ENCODE data around the gene GALNT16.
A peak's percentile ranks its signal among the peaks of the same experiment; 100 is the strongest.
"Not testable (repeated sequence)": the region's sequence is repeated elsewhere in the genome, so short reads cannot be mapped to it uniquely, and the experiment has no call there.

GALNT16 gene

DNA sequence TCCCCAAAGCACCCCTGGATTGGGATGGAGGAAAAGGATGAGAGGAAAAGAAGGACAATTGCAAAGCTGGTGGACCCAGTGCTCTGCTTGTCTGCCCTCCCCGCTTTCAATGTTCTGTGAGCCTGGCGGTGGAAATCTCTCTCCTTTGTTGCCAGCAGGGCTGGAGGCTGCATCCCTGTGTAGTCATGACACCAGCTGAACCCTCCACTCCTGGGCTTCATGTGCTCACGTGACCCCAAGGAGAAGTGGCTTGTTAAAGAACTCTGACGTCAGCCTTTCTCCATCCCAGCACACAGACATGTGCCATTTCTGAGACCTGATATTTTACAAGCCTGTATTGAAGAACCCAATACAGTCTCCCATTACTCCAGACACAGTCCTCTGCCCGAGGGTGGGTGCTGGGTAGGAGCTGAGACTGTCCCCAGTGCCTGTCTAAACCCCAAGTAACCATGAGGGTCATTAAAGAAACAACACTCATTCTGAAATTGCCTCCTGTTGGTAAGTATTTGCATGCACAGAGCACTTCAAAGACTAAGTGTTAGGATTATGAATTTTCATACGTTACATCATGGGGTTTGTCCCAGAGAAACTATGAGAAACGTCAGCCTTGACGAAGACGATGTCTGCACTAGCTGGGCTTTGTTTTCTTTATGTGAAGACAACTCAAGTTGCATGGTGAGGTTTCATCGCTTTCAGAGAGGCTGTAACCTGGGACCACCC lies 21.7 kb downstream of the GALNT16 start:
- Histone ChIP-seq H3K9ac (ENCODE audit: low read depth in 1 of 2, low read length in 2 of 2) (no peak overlapping the region), H3K4me3 (ENCODE audit: low read depth in 1 of 2, low read length in 2 of 2) (no peak overlapping the region), H3K27ac (ENCODE audit: low read depth, low read length) (no peak overlapping the region), H3K27me3 (ENCODE audit: control insufficient read depth in 1 of 2, insufficient read depth in 2 of 2, low read length in 2 of 2) (no peaks in the 10 kb centered on the region), H3K36me3 (ENCODE audit: control insufficient read depth in 1 of 2, insufficient read depth in 2 of 2, low read length in 2 of 2) (no peaks in the 10 kb centered on the region), H3K9me3 (ENCODE audit: control insufficient read depth in 1 of 2, low read length in 2 of 2) (no peaks in the 10 kb centered on the region), H3K4me1 (ENCODE audit: control insufficient read depth in 1 of 2, insufficient read depth in 2 of 2, low read length in 2 of 2) (no peaks in the 10 kb centered on the region)

DNA sequence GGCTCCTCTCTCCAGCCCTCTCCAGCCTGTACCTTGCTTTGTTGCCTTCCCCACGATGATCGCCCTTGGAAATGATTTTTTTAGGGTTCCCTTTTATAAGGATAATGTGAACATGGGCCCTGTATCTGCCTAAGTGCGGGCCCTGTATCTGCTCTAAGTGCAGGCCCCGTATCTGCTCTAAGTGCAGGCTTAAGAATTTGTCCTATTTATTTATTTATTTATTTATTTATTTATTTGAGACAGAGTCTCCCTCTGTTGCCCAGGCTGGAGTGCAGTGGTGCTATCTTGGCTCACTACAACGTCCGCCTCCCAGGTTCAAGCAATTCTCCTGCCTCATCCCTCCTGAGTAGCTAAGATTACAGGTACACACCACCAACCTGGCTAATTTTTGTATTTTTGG lies 22.5 kb downstream of the GALNT16 start:
- Histone ChIP-seq H3K9ac (ENCODE audit: low read depth in 1 of 2, low read length in 2 of 2) (no peak overlapping the region), H3K4me3 (ENCODE audit: low read depth in 1 of 2, low read length in 2 of 2) (no peak overlapping the region), H3K36me3 (ENCODE audit: control insufficient read depth in 1 of 2, insufficient read depth in 2 of 2, low read length in 2 of 2) (no peaks in the 10 kb centered on the region), H3K9me3 (ENCODE audit: control insufficient read depth in 1 of 2, low read length in 2 of 2) (no peaks in the 10 kb centered on the region), H3K27ac (ENCODE audit: low read depth, low read length) (no peak overlapping the region), H3K27me3 (ENCODE audit: control insufficient read depth in 1 of 2, insufficient read depth in 2 of 2, low read length in 2 of 2) (no peaks in the 10 kb centered on the region), H3K4me1 (ENCODE audit: control insufficient read depth in 1 of 2, insufficient read depth in 2 of 2, low read length in 2 of 2) (peaks cover 0 to 3% of the 10 kb centered on the region in 2 donors)

GRCh38 chr14:69284170-69284569 lies 24.2 kb downstream of the GALNT16 start:
- Histone ChIP-seq H3K9ac (ENCODE audit: low read depth in 1 of 2, low read length in 2 of 2) (no peak overlapping the region), H3K9me3 (ENCODE audit: control insufficient read depth in 1 of 2, low read length in 2 of 2) (no peaks in the 10 kb centered on the region), H3K4me3 (ENCODE audit: low read depth in 1 of 2, low read length in 2 of 2) (no peak overlapping the region), H3K27ac (ENCODE audit: low read depth, low read length) (no peak overlapping the region), H3K4me1 (ENCODE audit: control insufficient read depth in 1 of 2, insufficient read depth in 2 of 2, low read length in 2 of 2) (peaks cover 0 to 3% of the 10 kb centered on the region in 2 donors), H3K27me3 (ENCODE audit: control insufficient read depth in 1 of 2, insufficient read depth in 2 of 2, low read length in 2 of 2) (no peaks in the 10 kb centered on the region), H3K36me3 (ENCODE audit: control insufficient read depth in 1 of 2, insufficient read depth in 2 of 2, low read length in 2 of 2) (no peaks in the 10 kb centered on the region)

DNA sequence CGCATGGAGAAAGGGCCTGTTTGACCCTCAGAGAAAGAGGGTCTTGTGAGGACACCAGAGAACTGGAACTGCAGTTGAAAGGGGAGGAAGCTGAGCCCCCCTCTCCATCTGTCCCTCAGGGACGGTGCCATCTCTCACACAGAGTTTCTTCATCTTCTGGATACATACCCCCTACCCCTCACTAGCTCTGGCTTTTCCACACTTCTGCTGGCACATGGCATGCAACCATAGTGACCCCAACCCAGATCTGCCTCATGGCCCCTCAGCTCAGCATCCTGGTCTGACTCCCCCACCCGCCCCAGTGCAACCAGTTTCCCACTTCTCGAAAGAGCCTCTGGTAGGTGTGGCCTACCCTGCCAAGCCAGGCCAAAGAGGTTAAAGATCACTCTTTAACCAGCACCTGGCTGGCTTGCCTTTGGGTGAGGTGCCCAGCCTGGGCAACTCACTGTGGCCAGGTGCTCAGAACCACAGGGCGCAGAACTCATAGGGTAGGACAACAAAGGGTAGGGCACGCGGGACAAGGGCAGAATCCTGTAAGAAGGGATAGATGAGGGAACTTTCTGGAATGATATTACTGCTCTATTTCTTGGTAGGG lies 25.8 kb downstream of the GALNT16 start:
- H3K27ac ChIP-seq (ENCODE audit: low read depth, low read length): no peak overlapping the region

DNA sequence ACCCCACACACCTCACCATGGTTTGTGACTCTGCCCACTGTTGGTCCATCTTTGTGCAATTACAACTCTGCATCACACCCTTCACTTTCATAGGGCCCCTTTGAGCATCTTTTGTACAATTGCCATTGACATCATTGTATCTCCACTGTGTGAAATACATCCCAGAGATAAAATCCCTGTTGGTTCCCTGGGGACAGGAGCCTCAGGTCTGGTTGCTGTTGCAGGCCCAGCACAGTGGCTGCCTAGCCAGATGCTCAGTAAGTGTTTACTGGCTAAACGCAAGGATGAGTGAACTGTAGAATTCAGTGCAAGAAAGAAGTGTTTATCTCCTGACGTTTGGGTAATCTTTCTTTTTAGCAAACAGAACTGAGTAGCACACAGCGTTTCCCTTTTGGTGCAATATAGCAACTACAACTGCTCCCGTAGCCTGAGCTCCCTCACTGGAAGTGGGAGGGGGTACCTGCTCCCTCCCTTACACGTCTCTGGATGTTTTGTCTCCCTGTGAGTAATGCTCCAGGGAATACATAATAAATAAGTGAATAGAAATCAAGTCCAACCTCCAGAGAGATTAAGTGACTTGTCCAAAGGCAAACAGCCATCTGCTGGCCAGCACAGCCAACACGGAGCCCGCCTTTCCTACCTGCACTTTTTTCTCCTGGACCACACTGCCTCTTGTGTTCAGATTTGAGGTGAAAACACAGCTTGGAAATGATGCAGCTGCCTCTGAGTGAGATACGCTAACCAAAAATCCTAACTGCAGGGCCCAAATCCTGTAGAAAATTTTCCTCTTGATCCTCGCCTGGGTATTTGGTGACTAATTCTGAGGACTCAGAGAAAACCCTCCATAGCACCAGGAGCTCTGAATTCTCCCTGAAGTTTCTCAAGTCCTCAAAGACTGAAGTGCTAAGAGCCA lies 27.4 kb downstream of the GALNT16 start:
- Histone ChIP-seq H3K27ac (ENCODE audit: low read depth, low read length) (no peak overlapping the region), H3K9me3 (ENCODE audit: control insufficient read depth in 1 of 2, low read length in 2 of 2) (no peaks in the 10 kb centered on the region), H3K4me3 (ENCODE audit: low read depth in 1 of 2, low read length in 2 of 2) (no peak overlapping the region), H3K9ac (ENCODE audit: low read depth in 1 of 2, low read length in 2 of 2) (no peak overlapping the region), H3K27me3 (ENCODE audit: control insufficient read depth in 1 of 2, insufficient read depth in 2 of 2, low read length in 2 of 2) (no peaks in the 10 kb centered on the region), H3K36me3 (ENCODE audit: control insufficient read depth in 1 of 2, insufficient read depth in 2 of 2, low read length in 2 of 2) (no peaks in the 10 kb centered on the region), H3K4me1 (ENCODE audit: control insufficient read depth in 1 of 2, insufficient read depth in 2 of 2, low read length in 2 of 2) (peaks cover 0 to 3% of the 10 kb centered on the region in 2 donors)

More for the DNA sequence above, 25.8 kb downstream of the GALNT16 start:
- Histone ChIP-seq H3K36me3 (ENCODE audit: control insufficient read depth in 1 of 2, insufficient read depth in 2 of 2, low read length in 2 of 2) (no peaks in the 10 kb centered on the region), H3K9me3 (ENCODE audit: control insufficient read depth in 1 of 2, low read length in 2 of 2) (no peaks in the 10 kb centered on the region), H3K27me3 (ENCODE audit: control insufficient read depth in 1 of 2, insufficient read depth in 2 of 2, low read length in 2 of 2) (no peaks in the 10 kb centered on the region), H3K4me1 (ENCODE audit: control insufficient read depth in 1 of 2, insufficient read depth in 2 of 2, low read length in 2 of 2) (peaks cover 0 to 3% of the 10 kb centered on the region in 2 donors), H3K4me3 (ENCODE audit: low read depth in 1 of 2, low read length in 2 of 2) (no peak overlapping the region), H3K9ac (ENCODE audit: low read depth in 1 of 2, low read length in 2 of 2) (no peak overlapping the region)

DNA sequence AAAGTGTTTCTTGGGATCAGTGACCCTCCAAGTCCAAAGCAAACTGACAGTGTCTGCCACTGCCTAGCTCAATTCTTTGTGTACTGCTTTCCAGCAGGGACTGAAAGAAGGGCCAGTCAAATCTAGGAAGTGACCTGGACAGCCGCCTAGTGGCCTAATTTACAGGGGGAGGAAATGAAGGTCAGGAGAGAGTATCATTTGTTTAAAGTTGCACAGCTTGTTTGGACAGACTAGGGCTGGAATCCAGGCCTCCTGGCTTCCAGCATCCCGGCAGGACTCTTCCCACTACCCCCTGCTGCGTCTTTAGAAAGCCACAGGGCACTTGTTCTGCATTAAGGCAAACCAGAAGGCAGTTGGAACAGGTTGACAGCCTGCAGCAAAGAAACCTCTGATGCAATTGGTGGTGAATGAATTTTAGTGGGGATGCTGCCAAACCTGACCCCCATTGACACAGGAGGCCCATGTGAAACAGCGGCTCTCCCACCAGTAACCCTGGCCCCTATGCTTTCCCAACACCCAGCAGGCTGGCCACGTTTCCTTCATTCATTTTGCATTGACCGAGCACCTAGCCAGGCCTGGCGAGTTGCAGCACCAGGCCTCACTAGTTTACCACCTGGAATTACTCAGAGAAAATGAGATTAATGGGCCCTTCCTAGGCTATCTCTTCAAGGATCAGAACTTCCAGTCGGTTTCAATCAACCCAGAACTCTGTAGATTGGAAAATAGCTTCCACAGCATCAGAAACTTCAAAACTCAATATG lies 28.2 kb downstream of the GALNT16 start:
- Histone ChIP-seq H3K9ac (ENCODE audit: low read depth in 1 of 2, low read length in 2 of 2) (no peak overlapping the region), H3K36me3 (ENCODE audit: control insufficient read depth in 1 of 2, insufficient read depth in 2 of 2, low read length in 2 of 2) (no peaks in the 10 kb centered on the region), H3K27ac (ENCODE audit: low read depth, low read length) (no peak overlapping the region), H3K9me3 (ENCODE audit: control insufficient read depth in 1 of 2, low read length in 2 of 2) (no peaks in the 10 kb centered on the region), H3K4me3 (ENCODE audit: low read depth in 1 of 2, low read length in 2 of 2) (no peak overlapping the region), H3K4me1 (ENCODE audit: control insufficient read depth in 1 of 2, insufficient read depth in 2 of 2, low read length in 2 of 2) (peaks cover 0 to 3% of the 10 kb centered on the region in 2 donors), H3K27me3 (ENCODE audit: control insufficient read depth in 1 of 2, insufficient read depth in 2 of 2, low read length in 2 of 2) (no peaks in the 10 kb centered on the region)

DNA sequence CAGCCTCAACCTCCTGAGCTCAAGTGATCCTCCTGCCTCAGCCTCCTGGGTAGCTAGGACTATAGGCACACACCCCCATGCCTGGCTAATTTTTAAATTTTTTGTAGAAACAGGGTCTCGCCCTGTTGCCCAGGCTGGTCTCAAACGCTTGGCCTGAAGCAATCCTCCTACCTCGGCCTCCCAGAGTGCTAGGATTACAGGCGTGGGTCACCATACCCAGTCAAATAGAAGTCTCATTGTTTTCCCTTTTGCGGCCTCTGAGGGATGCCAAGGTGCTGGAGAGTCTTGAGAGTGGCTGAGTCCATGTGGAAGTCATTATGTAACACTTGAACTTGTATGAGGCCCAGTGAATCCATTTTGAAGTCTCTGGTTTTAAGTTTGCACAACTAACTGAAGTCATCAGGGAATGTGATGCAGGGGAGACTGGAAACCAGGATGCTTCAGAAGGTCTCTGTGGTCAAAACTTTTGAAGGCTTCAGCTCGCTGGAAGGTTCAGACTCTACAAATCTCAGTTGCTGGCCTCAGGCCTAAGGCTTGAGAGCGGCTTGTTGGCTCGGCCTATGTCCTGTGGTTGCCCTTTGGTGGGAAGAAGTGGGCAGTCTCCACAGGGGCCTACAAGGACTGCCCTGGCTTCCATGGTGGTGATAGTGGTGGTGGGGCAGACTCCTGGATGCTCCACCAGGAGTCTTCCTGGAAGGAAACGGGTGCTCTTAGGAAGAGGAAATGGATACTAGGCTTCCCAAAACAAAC lies 29.2 kb downstream of the GALNT16 start:
- no peaks in the 10 kb centered on the region for H3K27me3 ChIP-seq (ENCODE audit: control insufficient read depth in 1 of 2, insufficient read depth in 2 of 2, low read length in 2 of 2)
- H3K36me3 ChIP-seq (ENCODE audit: control insufficient read depth in 1 of 2, insufficient read depth in 2 of 2, low read length in 2 of 2): no peaks in the 10 kb centered on the region
- peak overlapping the region; percentile 33 for H3K27ac ChIP-seq (ENCODE audit: low read depth, low read length)
- no peaks in the 10 kb centered on the region for H3K9me3 ChIP-seq (ENCODE audit: control insufficient read depth in 1 of 2, low read length in 2 of 2)
- H3K4me1 ChIP-seq (ENCODE audit: control insufficient read depth in 1 of 2, insufficient read depth in 2 of 2, low read length in 2 of 2): peaks cover 0 to 3% of the 10 kb centered on the region in 2 donors
- H3K4me3 ChIP-seq (ENCODE audit: low read depth in 1 of 2, low read length in 2 of 2): no peak overlapping the region
- H3K9ac ChIP-seq (ENCODE audit: low read depth in 1 of 2, low read length in 2 of 2): no peak overlapping the region

- Histone ChIP-seq H3K27me3 (ENCODE audit: control insufficient read depth in 1 of 2, insufficient read depth in 2 of 2, low read length in 2 of 2) (no peaks in the 10 kb centered on the region), H3K9ac (ENCODE audit: low read depth in 1 of 2, low read length in 2 of 2) (no peak overlapping the region), H3K36me3 (ENCODE audit: control insufficient read depth in 1 of 2, insufficient read depth in 2 of 2, low read length in 2 of 2) (no peaks in the 10 kb centered on the region), H3K4me3 (ENCODE audit: low read depth in 1 of 2, low read length in 2 of 2) (no peak overlapping the region), H3K4me1 (ENCODE audit: control insufficient read depth in 1 of 2, insufficient read depth in 2 of 2, low read length in 2 of 2) (peaks cover 0 to 3% of the 10 kb centered on the region in 2 donors), H3K9me3 (ENCODE audit: control insufficient read depth in 1 of 2, low read length in 2 of 2) (no peaks in the 10 kb centered on the region), H3K27ac (ENCODE audit: low read depth, low read length) (peak overlapping the region; percentile 33)
Observed at GRCh38 chr14:69289811-69290520, 30.0 kb downstream of the GALNT16 start.

- not testable (repeated sequence) for H3K9ac ChIP-seq (ENCODE audit: low read depth in 1 of 2, low read length in 2 of 2); H3K9me3 ChIP-seq (ENCODE audit: control insufficient read depth in 1 of 2, low read length in 2 of 2); H3K27ac ChIP-seq (ENCODE audit: low read depth, low read length); H3K4me3 ChIP-seq (ENCODE audit: low read depth in 1 of 2, low read length in 2 of 2); H3K4me1 ChIP-seq (ENCODE audit: control insufficient read depth in 1 of 2, insufficient read depth in 2 of 2, low read length in 2 of 2); H3K27me3 ChIP-seq (ENCODE audit: control insufficient read depth in 1 of 2, insufficient read depth in 2 of 2, low read length in 2 of 2); H3K36me3 ChIP-seq (ENCODE audit: control insufficient read depth in 1 of 2, insufficient read depth in 2 of 2, low read length in 2 of 2)
Observed at GRCh38 chr14:69290881-69291280, 30.9 kb downstream of the GALNT16 start.
